ENCODE results near the gene VPS33B.

Gene VPS33B

GRCh38 chr15:90949979-90950675 is 72.3 kb downstream of the VPS33B start:
- in situ Hi-C loops (cut with MboI; ENCODE audit: low pct_unique_long_range_greater_than_20kb, low sequenced_read_pairs, unreplicated experiment): no loop called here
- TF ChIP-seq CTCF (IDR thresholded peaks at IDR 0.05; ENCODE audit: extremely low read depth, insufficient read depth, missing control alignments): no peak
- DNase-seq (ENCODE audit: low spot score): no peak

Data from GM13977 (cell line).